SK-N-SH treated with all-trans-retinoic acid at 6 μM for 48 hours (cell line): ENCODE results near the gene NSD2.

Source experiments
- ARNTL ChIP-seq: fragments of 450-650 bp; formaldehyde crosslinking; IDR thresholded peaks from 2 replicates; pipeline ENCODE4 v1.5.0; 2020; ENCODE audit warnings: low read depth, mild to moderate bottlenecking, moderate library complexity, borderline replicate concordance
- PPARA ChIP-seq: fragments of 250-450 bp; sonication (Bioruptor Pico); IDR thresholded peaks from 2 replicates; pipeline ENCODE4 v1.5.0; 2020; ENCODE audit warnings: mild to moderate bottlenecking, borderline replicate concordance
- RARB ChIP-seq: fragments of 250-450 bp; sonication (Bioruptor Pico); IDR thresholded peaks from 2 replicates; pipeline ENCODE4 v1.8.0; 2021; ENCODE audit warnings: mild to moderate bottlenecking, moderate library complexity
- TCF4 ChIP-seq: fragments of 250-450 bp; sonication (Bioruptor Pico); IDR thresholded peaks from 2 replicates; pipeline ENCODE4 v1.8.0; 2021; ENCODE audit warnings: mild to moderate bottlenecking, moderate library complexity, borderline replicate concordance
- TOX ChIP-seq: fragments of 250-450 bp; sonication (Bioruptor Pico); IDR thresholded peaks from 2 replicates; pipeline ENCODE4 v1.8.0; 2021; ENCODE audit warnings: mild to moderate bottlenecking, moderate library complexity, borderline replicate concordance
- ZC3H10 ChIP-seq: fragments of 250-450 bp; sonication (Bioruptor Pico); IDR thresholded peaks from 2 replicates; pipeline ENCODE4 v1.5.1; 2021; ENCODE audit warnings: mild to moderate bottlenecking, moderate library complexity
- ZNF565 ChIP-seq: fragments of 450-650 bp; formaldehyde crosslinking; conservative IDR thresholded peaks from 2 replicates; pipeline ENCODE4 v1.5.0; 2020; ENCODE audit warnings: low read depth, mild to moderate bottlenecking, moderate library complexity
- TF ChIP-seq, protein P1 (sequence below): fragments of 250-450 bp; sonication (Bioruptor Pico); IDR thresholded peaks from 2 replicates; pipeline ENCODE4 v1.8.0; 2021; ENCODE audit warnings: low read depth, mild to moderate bottlenecking, moderate library complexity, borderline replicate concordance

DNA sequence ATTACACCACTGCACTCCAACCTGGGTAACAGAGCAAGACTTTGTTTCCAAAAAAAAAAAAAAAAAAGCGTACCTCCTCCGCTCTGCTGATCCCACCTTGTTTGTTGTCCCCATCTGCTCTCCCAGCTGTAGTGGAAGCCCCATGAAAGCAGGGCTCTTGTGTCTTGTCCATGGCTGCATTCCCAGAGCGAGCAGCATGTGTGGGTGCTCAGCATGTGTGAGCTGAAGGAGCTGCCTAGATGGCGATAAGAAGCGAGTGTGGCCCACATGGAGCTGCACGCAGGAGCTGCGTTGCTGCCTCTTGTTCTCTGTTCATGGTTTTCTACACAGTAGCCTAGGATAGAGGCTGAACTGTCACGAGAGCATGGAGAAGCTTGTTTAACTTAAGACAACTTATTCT is 12.4 kb downstream of the NSD2 start:
- TF ChIP-seq ZC3H10 (CRISPR knock-in tag) (no peak), ZNF565 (CRISPR knock-in tag) (no peak), RARB (CRISPR knock-in tag) (no peak), TOX (no peak), PPARA (no peak), ARNTL (no peak), TCF4 (no peak)
- TF ChIP-seq, protein P1, sequence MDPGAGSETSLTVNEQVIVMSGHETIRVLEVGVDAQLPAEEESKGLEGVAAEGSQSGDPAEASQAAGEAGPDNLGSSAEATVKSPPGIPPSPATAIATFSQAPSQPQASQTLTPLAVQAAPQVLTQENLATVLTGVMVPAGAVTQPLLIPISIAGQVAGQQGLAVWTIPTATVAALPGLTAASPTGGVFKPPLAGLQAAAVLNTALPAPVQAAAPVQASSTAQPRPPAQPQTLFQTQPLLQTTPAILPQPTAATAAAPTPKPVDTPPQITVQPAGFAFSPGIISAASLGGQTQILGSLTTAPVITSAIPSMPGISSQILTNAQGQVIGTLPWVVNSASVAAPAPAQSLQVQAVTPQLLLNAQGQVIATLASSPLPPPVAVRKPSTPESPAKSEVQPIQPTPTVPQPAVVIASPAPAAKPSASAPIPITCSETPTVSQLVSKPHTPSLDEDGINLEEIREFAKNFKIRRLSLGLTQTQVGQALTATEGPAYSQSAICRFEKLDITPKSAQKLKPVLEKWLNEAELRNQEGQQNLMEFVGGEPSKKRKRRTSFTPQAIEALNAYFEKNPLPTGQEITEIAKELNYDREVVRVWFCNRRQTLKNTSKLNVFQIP: no peak
